Kidney (tissue), 22 donors: ENCODE data around the gene IDI1. TPM values are rescaled to one million over a fixed set of nuclear protein-coding genes. Genes with fewer than 3 reads are reported as not detected.
A peak's percentile ranks its signal among the peaks of the same experiment; 100 is the strongest.

Experiments
- DNase-seq, 5 donors: peaks; one replicate each; pipeline ENCODE4 v3.0.0-alpha.2; 2013 to 2020
- FAIRE-seq: peaks from 2 replicates; lab custom pipeline; 2012; peaks lifted over from hg19 to GRCh38; lab: Jason Lieb, UNC
- H3K27ac ChIP-seq, 2 donors: one replicate each; pipeline ENCODE4 v1.7.0; 2013; ENCODE audit warnings: low read depth in 2 of 2, low read length in 2 of 2, inconsistent platforms in 1 of 2
- H3K27me3 ChIP-seq: one replicate; pipeline ENCODE4 v1.7.1; 2013; ENCODE audit warnings: low read length, inconsistent platforms; ENCODE audit not compliant: control insufficient read depth, insufficient read depth
- H3K36me3 ChIP-seq, 3 donors: one replicate each; pipeline versions ENCODE4 v1.7.0 to v1.7.1; 2013; ENCODE audit warnings: low read length in 3 of 3, control low read depth in 1 of 3, inconsistent platforms in 1 of 3; ENCODE audit not compliant: insufficient read depth in 3 of 3, control insufficient read depth in 2 of 3
- H3K4me1 ChIP-seq, 3 donors: one replicate each; pipeline versions ENCODE4 v1.7.0 to v1.7.1; 2013; ENCODE audit warnings: low read length in 3 of 3, inconsistent platforms in 1 of 3, low read depth in 1 of 3; ENCODE audit not compliant: control insufficient read depth in 2 of 3, insufficient read depth in 2 of 3
- H3K4me3 ChIP-seq, 3 donors: one replicate each; pipeline versions ENCODE4 v1.7.0 to v1.8.1; 2013; ENCODE audit warnings: low read length in 3 of 3, control low read depth in 1 of 3, inconsistent platforms in 1 of 3
- H3K9ac ChIP-seq, 3 donors: one replicate each; pipeline versions ENCODE4 v1.7.0 to v1.7.1; 2013; ENCODE audit warnings: low read length in 3 of 3, control low read depth in 1 of 3, inconsistent platforms in 1 of 3
- H3K9me3 ChIP-seq, 3 donors: one replicate each; pipeline versions ENCODE4 v1.7.0 to v1.7.1; 2013; ENCODE audit warnings: low read length in 3 of 3, control low read depth in 1 of 3, inconsistent platforms in 1 of 3; ENCODE audit not compliant: control insufficient read depth in 2 of 3, insufficient read depth in 1 of 3
- intact Hi-C: fragments of 100-400 bp; cut with DNase I; formaldehyde crosslinking; loops from one replicate; pipeline ENCODE4 v1.11.1; 2022
- long read RNA-seq, 10 donors: library from polyadenylated mRNA in 1 of 10; unstranded in 1 of 10; transcript quantifications; one replicate each; pipeline ENCODE4 v2.0.0 and lab custom pipeline, GENCODE V29; 2021 to 2026
- polyA plus RNA-seq: library from polyadenylated mRNA; stranded (reverse); fragments of 350-450 nt; fragmentation: Illumina TruSeq; extraction: RNeasy Lipid Tissue Mini Kit (QIAGEN cat#74804); gene quantifications from one replicate; pipeline ENCODE4 v1.2.3, GENCODE V29; 2014; ENCODE audit warnings: low read depth, low replicate concordance; ENCODE audit not compliant: insufficient read depth
- total RNA-seq: library from RNA; stranded (reverse); fragmentation: NEBNext Ultra II Directional; extraction: Animal tissue kit (Norgen Biotek cat#: 25700); gene quantifications from one replicate; pipeline ENCODE4 v1.2.1, GENCODE V29; 2021
- TF ChIP-seq, protein P1 (sequence below): IDR thresholded peaks from 3 replicates; pipeline ENCODE4 v1.5.1; 2012; ENCODE audit warnings: mild to moderate bottlenecking, moderate library complexity, borderline replicate concordance; ENCODE audit not compliant: insufficient read depth; ENCODE audit errors: extremely low read depth
- donor health status: control.
- donor health status: control.
- donor health status: control.
- donor health status: control.
- donor health status: control.
- donor health status: DM: yes; HTN: yes; CAD: no.
- donor health status: Normal renal cell carcinoma (clear cell type).

Gene IDI1
- total RNA-seq (27.5 TPM), polyA plus RNA-seq (59.7 TPM)
- long read RNA-seq, donor 1, transcript IDI1-201 (5 exons, 2,301 nt), result major isoform, 13 of 19 reads
- long read RNA-seq, donor 1, transcript IDI1-205 (4 exons, 1,066 nt), result minor isoform, 6 of 19 reads
- long read RNA-seq, donor 1, partial matches to known transcripts, result 0 of 19 reads
- long read RNA-seq, donor 1, other reads (novel, unspliced or antisense), result 0 of 19 reads
- long read RNA-seq, donor 2, transcript IDI1-205 (4 exons, 1,066 nt), result minor isoform, 12 of 35 reads
- long read RNA-seq, donor 2, transcript IDI1-201 (5 exons, 2,301 nt), result major isoform, 16 of 35 reads
- long read RNA-seq, donor 2, partial matches to known transcripts, result 7 of 35 reads
- long read RNA-seq, donor 2, other reads (novel, unspliced or antisense), result 0 of 35 reads
- long read RNA-seq, donor 3, transcript IDI1-205 (4 exons, 1,066 nt), result minor isoform, 10 of 42 reads
- long read RNA-seq, donor 3, transcript IDI1-201 (5 exons, 2,301 nt), result major isoform, 22 of 42 reads
- long read RNA-seq, donor 3, partial matches to known transcripts, result 10 of 42 reads
- long read RNA-seq, donor 3, other reads (novel, unspliced or antisense), result 0 of 42 reads
- long read RNA-seq, donor 4, transcript IDI1-201 (5 exons, 2,301 nt), result major isoform, 9 of 18 reads
- long read RNA-seq, donor 4, transcript IDI1-205 (4 exons, 1,066 nt), result major isoform, 9 of 18 reads
- long read RNA-seq, donor 4, partial matches to known transcripts, result 0 of 18 reads
- long read RNA-seq, donor 4, other reads (novel, unspliced or antisense), result 0 of 18 reads
- long read RNA-seq, donor 5, partial matches to known transcripts, result 0 of 4 reads
- long read RNA-seq, donor 5, other reads (novel, unspliced or antisense), result 0 of 4 reads
- long read RNA-seq, donor 6, transcript IDI1-205 (4 exons, 1,066 nt), result minor isoform, 8 of 47 reads
- long read RNA-seq, donor 6, transcript IDI1-201 (5 exons, 2,301 nt), result major isoform, 23 of 47 reads
- long read RNA-seq, donor 6, partial matches to known transcripts, result 15 of 47 reads
- long read RNA-seq, donor 6, other reads (novel, unspliced or antisense), result 0 of 47 reads
- long read RNA-seq, donor 7, transcript IDI1-205 (4 exons, 1,066 nt), result minor isoform, 11 of 42 reads
- long read RNA-seq, donor 7, transcript IDI1-201 (5 exons, 2,301 nt), result major isoform, 15 of 42 reads
- long read RNA-seq, donor 7, partial matches to known transcripts, result 8 of 42 reads
- long read RNA-seq, donor 7, other reads (novel, unspliced or antisense), result 8 of 42 reads
- long read RNA-seq, donor 8, transcript IDI1-205 (4 exons, 1,066 nt), result minor isoform, 10 of 24 reads
- long read RNA-seq, donor 8, transcript IDI1-201 (5 exons, 2,301 nt), result major isoform, 14 of 24 reads
- long read RNA-seq, donor 8, partial matches to known transcripts, result 0 of 24 reads
- long read RNA-seq, donor 8, other reads (novel, unspliced or antisense), result 0 of 24 reads
- long read RNA-seq, donor 9, transcript IDI1-205 (4 exons, 1,066 nt), result minor isoform, 6 of 17 reads
- long read RNA-seq, donor 9, transcript IDI1-201 (5 exons, 2,301 nt), result major isoform, 11 of 17 reads
- long read RNA-seq, donor 9, partial matches to known transcripts, result 0 of 17 reads
- long read RNA-seq, donor 9, other reads (novel, unspliced or antisense), result 0 of 17 reads
- long read RNA-seq, donor 10, transcript IDI1-201 (5 exons, 2,301 nt), result major isoform, 18 of 22 reads
- long read RNA-seq, donor 10, partial matches to known transcripts, result 0 of 22 reads
- long read RNA-seq, donor 10, other reads (novel, unspliced or antisense), result 0 of 22 reads

DNA sequence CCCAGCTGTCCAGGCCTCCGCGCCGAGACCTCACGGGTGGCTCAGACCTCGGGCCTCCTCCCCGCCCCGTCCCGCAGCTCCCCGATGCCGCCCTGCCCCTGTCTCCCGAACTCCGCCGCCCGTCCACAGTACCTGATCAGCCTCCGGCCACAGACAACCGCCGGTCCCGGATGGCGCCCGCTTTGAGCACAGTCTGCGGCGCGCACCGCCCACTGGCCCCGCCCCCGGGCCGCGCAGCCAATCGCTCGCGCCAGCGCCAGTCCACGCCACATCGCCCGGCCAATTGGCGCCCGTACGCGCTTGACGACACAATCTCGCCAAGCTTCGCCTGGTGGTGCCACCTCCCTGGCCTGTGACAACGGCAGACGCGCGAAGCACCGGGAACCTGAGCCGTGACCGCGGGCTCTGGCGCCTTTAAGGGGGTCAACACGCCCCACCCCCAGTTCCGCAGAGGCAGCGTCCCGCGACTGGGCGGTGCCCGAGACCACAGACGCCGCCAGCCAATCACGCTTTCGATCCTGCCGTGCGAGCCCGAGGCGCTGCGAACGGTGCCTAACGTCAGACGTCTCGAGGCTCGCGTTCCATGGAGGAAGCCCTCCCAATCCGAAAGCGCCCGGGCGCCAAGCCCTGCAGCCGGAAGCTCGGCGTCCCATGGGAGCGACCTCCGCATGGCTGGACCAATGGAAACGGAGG is at the start of gene IDI1:
IDI1 (minus strand) TSS at position 388 of the 693 bp plus-strand sequence; CDS start at position 272, 116 bp downstream.
- FAIRE-seq (no peak), DNase-seq (peak; percentile 98 to 99 (median 99))
- TF ChIP-seq, protein P1, sequence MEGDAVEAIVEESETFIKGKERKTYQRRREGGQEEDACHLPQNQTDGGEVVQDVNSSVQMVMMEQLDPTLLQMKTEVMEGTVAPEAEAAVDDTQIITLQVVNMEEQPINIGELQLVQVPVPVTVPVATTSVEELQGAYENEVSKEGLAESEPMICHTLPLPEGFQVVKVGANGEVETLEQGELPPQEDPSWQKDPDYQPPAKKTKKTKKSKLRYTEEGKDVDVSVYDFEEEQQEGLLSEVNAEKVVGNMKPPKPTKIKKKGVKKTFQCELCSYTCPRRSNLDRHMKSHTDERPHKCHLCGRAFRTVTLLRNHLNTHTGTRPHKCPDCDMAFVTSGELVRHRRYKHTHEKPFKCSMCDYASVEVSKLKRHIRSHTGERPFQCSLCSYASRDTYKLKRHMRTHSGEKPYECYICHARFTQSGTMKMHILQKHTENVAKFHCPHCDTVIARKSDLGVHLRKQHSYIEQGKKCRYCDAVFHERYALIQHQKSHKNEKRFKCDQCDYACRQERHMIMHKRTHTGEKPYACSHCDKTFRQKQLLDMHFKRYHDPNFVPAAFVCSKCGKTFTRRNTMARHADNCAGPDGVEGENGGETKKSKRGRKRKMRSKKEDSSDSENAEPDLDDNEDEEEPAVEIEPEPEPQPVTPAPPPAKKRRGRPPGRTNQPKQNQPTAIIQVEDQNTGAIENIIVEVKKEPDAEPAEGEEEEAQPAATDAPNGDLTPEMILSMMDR, result no peak
- no peaks in the 10 kb centered on the region for H3K9me3 ChIP-seq
- peak within 1 kb of the TSS; percentile 83 to 95 (median 92) for H3K9ac ChIP-seq
- H3K36me3 ChIP-seq, result peaks cover 0 to 8% (median 5%) of the 10 kb centered on the region in 3 donors
- intact Hi-C loops, result no loop called here
- peak within 1 kb of the TSS; percentile 100 for H3K27ac ChIP-seq
- H3K4me1 ChIP-seq, result peaks cover 0 to 12% (median 10%) of the 10 kb centered on the region in 3 donors
- H3K27me3 ChIP-seq, result no peaks in the 10 kb centered on the region
- H3K4me3 ChIP-seq, result peak within 1 kb of the TSS; percentile 80 to 95 (median 95)

DNA sequence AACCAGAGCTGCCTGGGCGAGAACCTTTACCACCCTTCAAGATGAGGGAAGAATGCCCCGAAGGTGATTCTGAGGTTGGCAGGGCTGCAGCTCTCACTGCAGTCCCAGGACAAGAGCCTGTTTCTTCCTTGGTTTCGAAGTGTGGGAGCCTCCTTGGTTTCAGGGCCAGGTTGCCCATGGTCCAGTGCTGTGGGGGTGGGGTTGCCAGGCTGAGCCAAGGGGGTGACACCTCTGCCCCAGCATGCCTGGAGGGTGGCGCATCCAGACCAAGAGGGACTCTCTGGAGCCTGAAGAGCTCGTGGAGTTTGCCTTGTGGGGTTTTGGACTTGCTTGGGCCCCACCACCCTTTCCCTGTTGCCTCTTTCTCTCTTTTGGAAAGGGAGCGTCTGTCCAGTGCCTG is 48.5 kb upstream of the IDI1 start:
- H3K9ac ChIP-seq, result no peak overlapping the region
- H3K27ac ChIP-seq, result no peak overlapping the region
- no peaks in the 10 kb centered on the region for H3K27me3 ChIP-seq
- no peak overlapping the region for H3K4me3 ChIP-seq
- no peaks in the 10 kb centered on the region for H3K9me3 ChIP-seq
- no peak for FAIRE-seq
- H3K4me1 ChIP-seq, result no peaks in the 10 kb centered on the region
- intact Hi-C loops, result no loop called here
- TF ChIP-seq, protein P1, result no peak
- no peak for DNase-seq
- H3K36me3 ChIP-seq, result peaks cover 6 to 42% (median 37%) of the 10 kb centered on the region in 3 donors
